Nephron (organoid): ENCODE measurements around the gene CARHSP1.

Source experiments
- H3K27ac Mint-ChIP-seq, 3 experiments: 2 replicates each; pipeline ENCODE4 v1.8.0; 2020; ENCODE audit warnings: mixed read lengths in 3 of 3, mild to moderate bottlenecking in 2 of 3, moderate library complexity in 1 of 3
- H3K27me3 Mint-ChIP-seq: 2 replicates; pipeline ENCODE4 v1.8.0; 2021; ENCODE audit warnings: low read depth, mild to moderate bottlenecking, moderate library complexity, mixed read lengths
- H3K36me3 Mint-ChIP-seq: 2 replicates; pipeline ENCODE4 v1.8.0; 2020; ENCODE audit warnings: low read depth, mixed read lengths
- H3K4me1 Mint-ChIP-seq: 2 replicates; pipeline ENCODE4 v1.8.0; 2020; ENCODE audit warnings: mixed read lengths
- H3K4me3 Mint-ChIP-seq, 3 experiments: 2 replicates each; pipeline ENCODE4 v1.8.0; 2020; ENCODE audit warnings: mild to moderate bottlenecking in 3 of 3, mixed read lengths in 3 of 3, moderate library complexity in 2 of 3
- H3K9me3 Mint-ChIP-seq: 2 replicates; pipeline ENCODE4 v1.8.0; 2020; ENCODE audit warnings: mixed read lengths
- TF ChIP-seq, protein P1 (sequence below), 3 experiments: fragments of 200-600 bp; sonication (generic); IDR thresholded peaks; one replicate each; pipeline ENCODE4 v1.5.0; 2021; ENCODE audit warnings: antibody characterized with exemption in 3 of 3; ENCODE audit not compliant: unreplicated experiment in 3 of 3

Gene CARHSP1

DNA sequence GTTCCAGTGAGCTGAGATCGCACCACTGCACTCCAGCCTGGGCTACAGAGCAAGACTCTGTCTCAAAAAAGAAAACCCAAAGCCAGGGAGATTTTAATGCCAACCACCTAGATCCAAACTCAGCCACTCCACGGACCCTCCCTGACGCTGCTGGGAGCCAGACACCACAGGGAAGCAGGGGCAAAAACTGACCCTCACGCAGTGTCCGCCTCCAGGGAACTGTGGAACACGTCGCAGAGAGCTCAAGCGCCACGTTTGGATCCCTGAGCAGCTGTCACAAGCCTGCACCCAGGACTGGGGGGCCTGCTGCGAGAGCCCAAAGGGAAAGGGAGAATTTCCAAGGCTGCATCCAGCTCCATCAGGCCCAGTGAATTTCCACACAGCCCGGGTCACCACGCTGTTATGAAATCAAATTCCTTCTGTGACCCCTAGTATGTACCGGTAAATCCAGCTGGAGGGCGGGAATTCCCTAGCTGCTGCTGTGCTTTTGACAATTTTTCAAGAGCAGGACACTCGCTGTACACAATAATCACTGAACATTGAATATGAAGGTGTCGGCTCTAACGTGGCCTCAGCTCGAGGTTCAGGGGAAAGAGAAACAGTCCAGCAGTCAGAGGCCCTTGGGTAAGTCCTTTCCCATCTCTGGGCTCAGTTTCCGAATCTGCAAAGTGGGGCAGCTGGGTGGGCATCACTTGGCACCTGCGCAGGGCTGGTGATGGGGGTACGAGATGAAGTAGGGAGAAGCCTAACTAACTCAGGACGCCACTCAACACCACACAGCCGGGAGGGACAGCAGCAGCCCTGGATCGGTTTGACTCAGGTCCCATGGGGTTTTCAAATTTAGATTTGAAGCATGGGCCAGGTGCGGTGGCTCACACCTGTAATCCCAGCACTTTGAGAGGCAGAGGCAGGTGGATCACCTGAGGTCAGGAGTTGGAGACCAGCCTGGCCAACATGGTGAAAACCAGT lies 8.6 kb downstream of the CARHSP1 start:
- peaks cover 30% of the 10 kb centered on the region for H3K4me1 Mint-ChIP-seq

DNA sequence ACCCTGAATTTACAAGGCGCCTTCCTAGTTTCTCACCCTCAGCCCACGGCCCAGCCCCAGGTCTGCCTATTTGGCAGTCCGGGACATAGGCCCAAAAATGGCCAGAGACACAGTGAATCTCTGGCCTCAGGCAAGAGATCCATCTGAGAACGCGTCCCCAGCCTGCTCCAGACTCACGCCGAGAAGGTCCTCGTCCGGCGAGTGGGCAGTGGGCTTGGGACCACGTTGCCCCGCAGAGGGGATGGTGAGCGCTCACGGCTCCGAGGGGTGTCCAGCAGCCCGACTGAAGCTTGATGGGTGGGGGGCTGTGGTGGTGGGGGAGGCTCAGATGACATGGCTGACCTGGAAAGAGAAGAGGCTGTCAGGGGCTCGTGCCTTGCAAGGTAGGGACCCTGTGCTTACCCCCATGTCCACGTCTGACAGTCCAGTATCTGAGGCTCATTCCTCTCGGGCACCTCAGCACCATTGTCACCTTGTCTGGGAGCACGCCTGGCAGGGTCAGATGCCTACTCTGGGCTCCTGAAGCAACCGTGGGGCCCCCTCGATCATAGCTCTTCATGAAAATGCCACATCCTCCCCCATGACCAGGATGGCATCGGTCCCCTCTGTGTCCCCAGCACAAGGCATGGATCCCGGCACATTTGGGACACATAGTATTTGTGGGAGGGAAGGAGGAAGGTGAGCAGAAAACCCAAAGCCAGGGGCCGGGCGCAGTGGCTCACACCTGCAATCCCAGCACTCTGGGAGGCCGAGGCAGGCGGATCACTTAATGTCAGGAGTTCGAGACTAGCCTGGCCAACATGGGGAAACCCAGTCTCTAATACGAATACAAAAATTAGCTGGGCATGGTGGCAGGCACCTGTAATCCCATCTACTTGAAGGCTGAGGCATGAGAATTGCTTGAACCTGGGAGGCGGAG lies 9.6 kb downstream of the CARHSP1 start:
- peak overlapping the region; percentile 14 to 63 (median 41) for H3K27ac Mint-ChIP-seq
- no peaks in the 10 kb centered on the region for H3K9me3 Mint-ChIP-seq
- H3K4me1 Mint-ChIP-seq, result peaks cover 21% of the 10 kb centered on the region
- no peaks in the 10 kb centered on the region for H3K27me3 Mint-ChIP-seq
- TF ChIP-seq, protein P1, sequence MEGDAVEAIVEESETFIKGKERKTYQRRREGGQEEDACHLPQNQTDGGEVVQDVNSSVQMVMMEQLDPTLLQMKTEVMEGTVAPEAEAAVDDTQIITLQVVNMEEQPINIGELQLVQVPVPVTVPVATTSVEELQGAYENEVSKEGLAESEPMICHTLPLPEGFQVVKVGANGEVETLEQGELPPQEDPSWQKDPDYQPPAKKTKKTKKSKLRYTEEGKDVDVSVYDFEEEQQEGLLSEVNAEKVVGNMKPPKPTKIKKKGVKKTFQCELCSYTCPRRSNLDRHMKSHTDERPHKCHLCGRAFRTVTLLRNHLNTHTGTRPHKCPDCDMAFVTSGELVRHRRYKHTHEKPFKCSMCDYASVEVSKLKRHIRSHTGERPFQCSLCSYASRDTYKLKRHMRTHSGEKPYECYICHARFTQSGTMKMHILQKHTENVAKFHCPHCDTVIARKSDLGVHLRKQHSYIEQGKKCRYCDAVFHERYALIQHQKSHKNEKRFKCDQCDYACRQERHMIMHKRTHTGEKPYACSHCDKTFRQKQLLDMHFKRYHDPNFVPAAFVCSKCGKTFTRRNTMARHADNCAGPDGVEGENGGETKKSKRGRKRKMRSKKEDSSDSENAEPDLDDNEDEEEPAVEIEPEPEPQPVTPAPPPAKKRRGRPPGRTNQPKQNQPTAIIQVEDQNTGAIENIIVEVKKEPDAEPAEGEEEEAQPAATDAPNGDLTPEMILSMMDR (IDR thresholded peaks at IDR 0.05; ENCODE audit: unreplicated experiment in 3 of 3), result no peak
- H3K36me3 Mint-ChIP-seq, result peaks cover 35% of the 10 kb centered on the region
- H3K4me3 Mint-ChIP-seq, result peak overlapping the region in 2 of 3 experiments; percentile 10 to 22

More for the DNA sequence above, 8.6 kb downstream of the CARHSP1 start:
- no peaks in the 10 kb centered on the region for H3K27me3 Mint-ChIP-seq
- H3K9me3 Mint-ChIP-seq, result no peaks in the 10 kb centered on the region
- H3K36me3 Mint-ChIP-seq, result peaks cover 29% of the 10 kb centered on the region
- peak overlapping the region; percentile 14 to 64 (median 63) for H3K27ac Mint-ChIP-seq
- TF ChIP-seq, protein P1 (IDR thresholded peaks at IDR 0.05; ENCODE audit: unreplicated experiment in 3 of 3), result no peak
- H3K4me3 Mint-ChIP-seq, result peak overlapping the region in 2 of 3 experiments; percentile 10 to 22

DNA sequence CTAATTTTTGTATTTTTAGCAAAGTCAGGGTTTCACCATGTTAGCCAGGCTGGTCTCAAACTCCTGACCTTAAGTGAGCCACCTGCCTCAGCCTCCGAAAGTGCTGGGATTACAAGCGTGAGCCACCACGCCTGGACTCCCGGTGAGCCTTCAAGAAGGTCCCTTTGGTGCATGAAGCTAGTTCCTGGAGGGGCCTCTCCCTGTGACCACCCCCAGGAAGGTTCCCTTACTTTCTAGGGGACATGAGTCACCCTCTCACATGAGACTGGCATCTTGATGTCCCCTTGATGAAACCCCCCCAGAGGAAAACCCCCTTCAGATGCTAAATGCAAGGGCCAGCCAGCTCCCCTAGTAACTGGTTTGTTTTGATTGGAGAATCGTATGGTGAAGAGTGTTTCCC lies 12.8 kb downstream of the CARHSP1 start:
- TF ChIP-seq, protein P1 (IDR thresholded peaks at IDR 0.05; ENCODE audit: unreplicated experiment in 3 of 3), result no peak
- Mint-ChIP-seq H3K27ac (peak overlapping the region in 1 of 3 experiments; percentile 23), H3K9me3 (no peaks in the 10 kb centered on the region), H3K27me3 (no peaks in the 10 kb centered on the region), H3K4me1 (peaks cover 9% of the 10 kb centered on the region), H3K36me3 (peaks cover 51% of the 10 kb centered on the region), H3K4me3 (no peak overlapping the region)

DNA sequence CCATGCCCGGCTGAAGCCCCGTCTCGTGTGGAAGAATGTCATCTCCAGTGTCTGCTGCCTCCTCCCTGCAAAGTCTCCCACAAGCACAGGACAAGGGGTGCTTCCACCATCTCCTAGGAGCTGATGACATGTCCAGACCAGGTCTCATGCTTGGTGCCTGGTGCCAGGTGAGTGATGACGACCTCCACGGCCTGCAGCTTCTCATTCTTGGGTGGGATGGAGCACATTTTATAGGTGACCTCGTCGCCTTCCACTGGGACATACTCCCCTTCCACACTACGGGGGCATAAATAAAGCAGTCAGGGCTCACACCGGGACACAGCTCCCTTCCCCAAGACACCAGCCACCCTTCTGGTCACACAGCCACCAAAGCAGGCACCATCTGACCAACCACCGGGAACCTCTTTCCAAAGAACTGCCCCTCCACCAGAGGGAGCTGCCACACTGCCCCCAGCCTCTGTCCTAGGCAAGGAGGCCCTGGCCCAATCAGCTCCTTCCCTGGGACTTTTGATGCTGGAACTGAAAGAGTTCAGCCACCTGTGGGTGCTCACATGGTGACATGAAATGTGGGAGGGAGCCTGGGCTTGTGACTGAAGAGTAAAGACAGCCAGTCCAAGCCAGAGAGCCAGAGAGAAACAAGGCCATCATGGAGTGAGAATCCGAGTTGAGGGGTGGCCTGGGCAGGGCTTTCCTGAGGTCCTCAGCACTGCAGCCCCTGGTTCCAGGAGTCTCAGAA lies 13.6 kb downstream of the CARHSP1 start:
- peaks cover 6% of the 10 kb centered on the region for H3K4me1 Mint-ChIP-seq
- H3K27me3 Mint-ChIP-seq, result no peaks in the 10 kb centered on the region
- no peak overlapping the region for H3K4me3 Mint-ChIP-seq
- peaks cover 56% of the 10 kb centered on the region for H3K36me3 Mint-ChIP-seq
- H3K27ac Mint-ChIP-seq, result peak overlapping the region in 1 of 3 experiments; percentile 22
- TF ChIP-seq, protein P1 (IDR thresholded peaks at IDR 0.05; ENCODE audit: unreplicated experiment in 3 of 3), result no peak
- H3K9me3 Mint-ChIP-seq, result no peaks in the 10 kb centered on the region

DNA sequence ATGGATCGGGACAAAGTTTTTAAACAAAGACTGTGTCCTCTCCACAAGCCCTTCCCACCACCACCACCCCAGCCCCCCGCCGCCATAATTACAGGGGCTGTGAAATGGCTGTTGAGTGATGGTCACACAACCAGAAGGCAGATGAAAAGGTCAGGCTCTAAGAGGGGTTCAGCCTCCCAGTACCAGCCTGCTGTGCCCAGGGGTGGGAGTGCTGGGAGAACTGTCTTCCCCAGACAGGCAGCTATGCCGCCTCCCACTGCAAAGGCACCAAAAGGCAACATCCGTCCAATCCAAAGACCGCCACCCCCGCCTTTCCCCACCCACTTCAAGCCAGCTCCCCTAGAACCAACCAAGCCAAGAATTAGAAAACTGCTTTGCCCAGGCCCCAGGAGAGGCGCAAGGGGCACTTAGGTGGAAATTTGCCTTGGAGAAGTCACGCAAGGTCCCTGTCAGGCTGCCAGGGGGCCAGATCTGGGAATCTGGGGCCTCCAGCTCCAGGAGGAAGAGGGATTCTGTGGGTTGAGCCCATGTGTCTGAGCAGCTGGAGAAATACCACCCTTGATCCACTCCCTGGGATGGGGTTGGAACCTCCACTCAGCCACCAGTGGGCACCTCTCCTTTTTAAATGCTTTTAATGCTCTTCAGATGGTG lies 14.4 kb downstream of the CARHSP1 start:
- H3K4me3 Mint-ChIP-seq, result no peak overlapping the region
- no peak overlapping the region for H3K27ac Mint-ChIP-seq
- H3K27me3 Mint-ChIP-seq, result no peaks in the 10 kb centered on the region
- TF ChIP-seq, protein P1 (IDR thresholded peaks at IDR 0.05; ENCODE audit: unreplicated experiment in 3 of 3), result no peak
- no peaks in the 10 kb centered on the region for H3K9me3 Mint-ChIP-seq
- no peaks in the 10 kb centered on the region for H3K4me1 Mint-ChIP-seq
- peaks cover 57% of the 10 kb centered on the region for H3K36me3 Mint-ChIP-seq
